HEK293 (cell line): ENCODE results near the gene ATP1A3.

Experiments
- BCL11B ChIP-seq: fragments of 450-650 bp; formaldehyde crosslinking; IDR thresholded peaks from 2 replicates; pipeline ENCODE4 v1.5.1; 2016; ENCODE audit warnings: low read depth, missing biosample characterization, missing genetic modification characterization
- ZBTB17 ChIP-seq: fragments of 450-650 bp; formaldehyde crosslinking; IDR thresholded peaks from 2 replicates; pipeline ENCODE4 v1.5.1; 2016; ENCODE audit warnings: missing biosample characterization, missing genetic modification characterization
- ZBTB21 ChIP-seq: fragments of 450-650 bp; formaldehyde crosslinking; IDR thresholded peaks from 2 replicates; pipeline ENCODE4 v1.5.1; 2017; ENCODE audit warnings: missing biosample characterization, missing genetic modification characterization
- ZBTB48 ChIP-seq: fragments of 450-650 bp; formaldehyde crosslinking; IDR thresholded peaks from 2 replicates; pipeline ENCODE4 v1.5.1; 2016; ENCODE audit warnings: missing biosample characterization, missing genetic modification characterization
- ZFP37 ChIP-seq: fragments of 450-650 bp; formaldehyde crosslinking; IDR thresholded peaks from 2 replicates; pipeline ENCODE4 v1.5.1; 2016; ENCODE audit warnings: missing biosample characterization, missing genetic modification characterization
- ZNF157 ChIP-seq: fragments of 450-650 bp; formaldehyde crosslinking; IDR thresholded peaks from 2 replicates; pipeline ENCODE4 v1.5.1; 2016; ENCODE audit warnings: missing biosample characterization, missing genetic modification characterization
- ZNF248 ChIP-seq: fragments of 450-650 bp; formaldehyde crosslinking; IDR thresholded peaks from 2 replicates; pipeline ENCODE4 v1.5.1; 2017; ENCODE audit warnings: missing biosample characterization, missing genetic modification characterization
- ZNF324 ChIP-seq: fragments of 450-650 bp; formaldehyde crosslinking; IDR thresholded peaks from 2 replicates; pipeline ENCODE4 v1.5.1; 2016; ENCODE audit warnings: missing biosample characterization, missing genetic modification characterization
- ZNF394 ChIP-seq: fragments of 450-650 bp; formaldehyde crosslinking; IDR thresholded peaks from 2 replicates; pipeline ENCODE4 v1.5.1; 2016; ENCODE audit warnings: missing biosample characterization, missing genetic modification characterization, mild to moderate bottlenecking, moderate library complexity, borderline replicate concordance
- ZNF404 ChIP-seq: fragments of 450-650 bp; formaldehyde crosslinking; IDR thresholded peaks from 2 replicates; pipeline ENCODE4 v1.5.1; 2017; ENCODE audit warnings: missing biosample characterization, missing genetic modification characterization
- ZNF416 ChIP-seq: fragments of 450-650 bp; formaldehyde crosslinking; IDR thresholded peaks from 2 replicates; pipeline ENCODE4 v1.5.1; 2016; ENCODE audit warnings: missing biosample characterization, missing genetic modification characterization
- ZNF621 ChIP-seq: fragments of 450-650 bp; formaldehyde crosslinking; IDR thresholded peaks from 2 replicates; pipeline ENCODE4 v1.5.1; 2017; ENCODE audit warnings: missing biosample characterization, missing genetic modification characterization
- ZNF843 ChIP-seq: fragments of 450-650 bp; formaldehyde crosslinking; IDR thresholded peaks from 2 replicates; pipeline ENCODE4 v1.5.1; 2016; ENCODE audit warnings: missing biosample characterization, missing genetic modification characterization
- TF ChIP-seq, protein P1 (sequence below): fragments of 450-650 bp; IDR thresholded peaks from 2 replicates; pipeline ENCODE4 v1.5.1; 2018; ENCODE audit warnings: missing biosample characterization, missing genetic modification characterization
- TF ChIP-seq, protein P2 (sequence below): fragments of 450-650 bp; formaldehyde crosslinking; IDR thresholded peaks from 2 replicates; pipeline ENCODE4 v1.5.1; 2016; ENCODE audit warnings: missing biosample characterization, missing genetic modification characterization
- TF ChIP-seq, protein P3 (sequence below): fragments of 450-650 bp; formaldehyde crosslinking; IDR thresholded peaks from 2 replicates; pipeline ENCODE4 v1.5.1; 2016; ENCODE audit warnings: missing biosample characterization, missing genetic modification characterization
- TF ChIP-seq, protein P4 (sequence below): fragments of 450-650 bp; formaldehyde crosslinking; IDR thresholded peaks from 2 replicates; pipeline ENCODE4 v1.5.1; 2017; ENCODE audit warnings: missing biosample characterization, missing genetic modification characterization
- TF ChIP-seq, protein P5 (sequence below): fragments of 450-650 bp; formaldehyde crosslinking; IDR thresholded peaks from 2 replicates; pipeline ENCODE4 v1.5.1; 2016; ENCODE audit warnings: missing biosample characterization, missing genetic modification characterization
- TF ChIP-seq, protein P6 (sequence below): fragments of 450-650 bp; formaldehyde crosslinking; IDR thresholded peaks from 2 replicates; pipeline ENCODE4 v1.5.1; 2016; ENCODE audit warnings: missing biosample characterization, missing genetic modification characterization
- TF ChIP-seq, protein P7 (sequence below): fragments of 450-650 bp; formaldehyde crosslinking; IDR thresholded peaks from 2 replicates; pipeline ENCODE4 v1.5.1; 2016; ENCODE audit warnings: missing biosample characterization, missing genetic modification characterization
- TF ChIP-seq, protein P8 (sequence below): fragments of 450-650 bp; formaldehyde crosslinking; IDR thresholded peaks from 2 replicates; pipeline ENCODE4 v1.5.1; 2016; ENCODE audit warnings: missing biosample characterization, missing genetic modification characterization

The ATP1A3 gene

DNA sequence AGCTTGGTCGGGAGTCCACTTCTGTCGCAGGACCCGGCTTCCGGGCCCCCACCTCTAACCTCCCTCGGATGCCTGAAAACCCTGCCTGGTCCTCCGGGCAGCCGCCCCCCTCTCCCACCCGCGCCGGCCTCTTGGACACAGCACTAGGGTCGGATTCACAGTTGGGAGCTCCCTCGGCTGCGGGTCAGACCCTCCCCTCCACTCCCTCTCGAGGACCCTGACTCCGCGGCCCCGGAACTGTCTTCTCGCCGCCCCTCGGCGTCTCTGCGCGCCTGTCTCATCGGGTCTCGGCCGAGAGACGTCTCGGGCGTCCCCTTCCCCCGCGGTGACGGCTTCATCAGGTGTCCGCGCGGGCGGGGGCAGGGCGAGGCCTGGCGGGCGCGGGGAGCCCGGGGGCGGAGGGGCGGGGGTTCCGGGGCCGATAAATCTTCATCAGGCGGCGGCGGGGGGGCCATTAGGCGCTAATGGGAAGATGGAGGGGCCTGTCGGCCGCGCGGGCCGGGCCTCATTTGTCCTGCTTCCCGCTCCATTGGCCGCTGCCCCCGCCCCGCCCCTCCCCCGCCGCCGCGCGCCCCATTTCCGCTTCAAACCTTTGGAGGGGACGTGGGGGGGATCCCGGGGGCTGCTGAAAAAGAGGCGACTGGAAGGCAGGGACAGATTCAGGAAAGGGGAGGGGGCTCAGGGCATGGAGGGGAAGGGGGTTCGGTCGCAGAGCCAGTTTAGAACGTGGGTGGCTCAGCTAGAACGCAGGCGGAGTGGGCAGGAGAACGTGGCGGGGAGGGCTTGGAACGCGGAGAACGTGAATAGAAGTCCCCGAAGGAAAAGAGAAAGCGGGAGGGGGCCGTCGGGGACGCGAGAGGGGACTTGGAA lies 53.9 kb downstream of the ATP1A3 start (continued):
- TF ChIP-seq, protein P1, sequence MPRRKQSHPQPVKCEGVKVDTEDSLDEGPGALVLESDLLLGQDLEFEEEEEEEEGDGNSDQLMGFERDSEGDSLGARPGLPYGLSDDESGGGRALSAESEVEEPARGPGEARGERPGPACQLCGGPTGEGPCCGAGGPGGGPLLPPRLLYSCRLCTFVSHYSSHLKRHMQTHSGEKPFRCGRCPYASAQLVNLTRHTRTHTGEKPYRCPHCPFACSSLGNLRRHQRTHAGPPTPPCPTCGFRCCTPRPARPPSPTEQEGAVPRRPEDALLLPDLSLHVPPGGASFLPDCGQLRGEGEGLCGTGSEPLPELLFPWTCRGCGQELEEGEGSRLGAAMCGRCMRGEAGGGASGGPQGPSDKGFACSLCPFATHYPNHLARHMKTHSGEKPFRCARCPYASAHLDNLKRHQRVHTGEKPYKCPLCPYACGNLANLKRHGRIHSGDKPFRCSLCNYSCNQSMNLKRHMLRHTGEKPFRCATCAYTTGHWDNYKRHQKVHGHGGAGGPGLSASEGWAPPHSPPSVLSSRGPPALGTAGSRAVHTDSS, result no peak
- no peak for TF ChIP-seq ZNF157 (tag by site-specific recombination)
- no peak for TF ChIP-seq ZNF248
- peak; percentile 53 for TF ChIP-seq ZBTB48 (tag by site-specific recombination)
- TF ChIP-seq, protein P2, sequence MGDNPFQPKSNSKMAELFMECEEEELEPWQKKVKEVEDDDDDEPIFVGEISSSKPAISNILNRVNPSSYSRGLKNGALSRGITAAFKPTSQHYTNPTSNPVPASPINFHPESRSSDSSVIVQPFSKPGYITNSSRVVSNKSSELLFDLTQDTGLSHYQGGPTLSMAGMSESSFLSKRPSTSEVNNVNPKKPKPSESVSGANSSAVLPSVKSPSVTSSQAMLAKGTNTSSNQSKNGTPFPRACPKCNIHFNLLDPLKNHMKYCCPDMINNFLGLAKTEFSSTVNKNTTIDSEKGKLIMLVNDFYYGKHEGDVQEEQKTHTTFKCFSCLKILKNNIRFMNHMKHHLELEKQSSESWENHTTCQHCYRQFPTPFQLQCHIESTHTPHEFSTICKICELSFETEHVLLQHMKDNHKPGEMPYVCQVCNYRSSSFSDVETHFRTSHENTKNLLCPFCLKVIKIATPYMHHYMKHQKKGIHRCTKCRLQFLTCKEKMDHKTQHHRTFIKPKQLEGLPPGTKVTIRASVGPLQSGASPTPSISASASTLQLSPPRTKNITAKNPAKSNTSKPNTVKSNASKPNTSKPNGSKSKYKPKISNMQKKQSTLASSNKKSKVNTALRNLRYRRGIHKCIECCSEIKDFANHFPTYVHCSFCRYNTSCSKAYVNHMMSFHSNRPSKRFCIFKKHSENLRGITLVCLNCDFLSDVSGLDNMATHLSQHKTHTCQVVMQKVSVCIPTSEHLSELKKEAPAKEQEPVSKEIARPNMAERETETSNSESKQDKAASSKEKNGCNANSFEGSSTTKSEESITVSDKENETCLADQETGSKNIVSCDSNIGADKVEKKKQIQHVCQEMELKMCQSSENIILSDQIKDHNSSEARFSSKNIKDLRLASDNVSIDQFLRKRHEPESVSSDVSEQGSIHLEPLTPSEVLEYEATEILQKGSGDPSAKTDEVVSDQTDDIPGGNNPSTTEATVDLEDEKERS (tag by site-specific recombination), result 0 out of 2 replicates have a peak, but pooled peaks have one; percentile 26
- TF ChIP-seq, protein P3, sequence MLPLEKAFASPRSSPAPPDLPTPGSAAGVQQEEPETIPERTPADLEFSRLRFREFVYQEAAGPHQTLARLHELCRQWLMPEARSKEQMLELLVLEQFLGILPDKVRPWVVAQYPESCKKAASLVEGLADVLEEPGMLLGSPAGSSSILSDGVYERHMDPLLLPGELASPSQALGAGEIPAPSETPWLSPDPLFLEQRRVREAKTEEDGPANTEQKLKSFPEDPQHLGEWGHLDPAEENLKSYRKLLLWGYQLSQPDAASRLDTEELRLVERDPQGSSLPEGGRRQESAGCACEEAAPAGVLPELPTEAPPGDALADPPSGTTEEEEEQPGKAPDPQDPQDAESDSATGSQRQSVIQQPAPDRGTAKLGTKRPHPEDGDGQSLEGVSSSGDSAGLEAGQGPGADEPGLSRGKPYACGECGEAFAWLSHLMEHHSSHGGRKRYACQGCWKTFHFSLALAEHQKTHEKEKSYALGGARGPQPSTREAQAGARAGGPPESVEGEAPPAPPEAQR, result no peak
- TF ChIP-seq, protein P4, sequence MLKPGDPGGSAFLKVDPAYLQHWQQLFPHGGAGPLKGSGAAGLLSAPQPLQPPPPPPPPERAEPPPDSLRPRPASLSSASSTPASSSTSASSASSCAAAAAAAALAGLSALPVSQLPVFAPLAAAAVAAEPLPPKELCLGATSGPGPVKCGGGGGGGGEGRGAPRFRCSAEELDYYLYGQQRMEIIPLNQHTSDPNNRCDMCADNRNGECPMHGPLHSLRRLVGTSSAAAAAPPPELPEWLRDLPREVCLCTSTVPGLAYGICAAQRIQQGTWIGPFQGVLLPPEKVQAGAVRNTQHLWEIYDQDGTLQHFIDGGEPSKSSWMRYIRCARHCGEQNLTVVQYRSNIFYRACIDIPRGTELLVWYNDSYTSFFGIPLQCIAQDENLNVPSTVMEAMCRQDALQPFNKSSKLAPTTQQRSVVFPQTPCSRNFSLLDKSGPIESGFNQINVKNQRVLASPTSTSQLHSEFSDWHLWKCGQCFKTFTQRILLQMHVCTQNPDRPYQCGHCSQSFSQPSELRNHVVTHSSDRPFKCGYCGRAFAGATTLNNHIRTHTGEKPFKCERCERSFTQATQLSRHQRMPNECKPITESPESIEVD (tag by site-specific recombination), result no peak
- TF ChIP-seq, protein P5, sequence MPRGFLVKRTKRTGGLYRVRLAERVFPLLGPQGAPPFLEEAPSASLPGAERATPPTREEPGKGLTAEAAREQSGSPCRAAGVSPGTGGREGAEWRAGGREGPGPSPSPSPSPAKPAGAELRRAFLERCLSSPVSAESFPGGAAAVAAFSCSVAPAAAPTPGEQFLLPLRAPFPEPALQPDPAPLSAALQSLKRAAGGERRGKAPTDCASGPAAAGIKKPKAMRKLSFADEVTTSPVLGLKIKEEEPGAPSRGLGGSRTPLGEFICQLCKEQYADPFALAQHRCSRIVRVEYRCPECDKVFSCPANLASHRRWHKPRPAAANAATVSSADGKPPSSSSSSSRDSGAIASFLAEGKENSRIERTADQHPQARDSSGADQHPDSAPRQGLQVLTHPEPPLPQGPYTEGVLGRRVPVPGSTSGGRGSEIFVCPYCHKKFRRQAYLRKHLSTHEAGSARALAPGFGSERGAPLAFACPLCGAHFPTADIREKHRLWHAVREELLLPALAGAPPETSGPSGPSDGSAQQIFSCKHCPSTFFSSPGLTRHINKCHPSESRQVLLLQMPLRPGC (tag by site-specific recombination), result no peak
- TF ChIP-seq ZNF324 (tag by site-specific recombination), result no peak
- TF ChIP-seq, protein P6, sequence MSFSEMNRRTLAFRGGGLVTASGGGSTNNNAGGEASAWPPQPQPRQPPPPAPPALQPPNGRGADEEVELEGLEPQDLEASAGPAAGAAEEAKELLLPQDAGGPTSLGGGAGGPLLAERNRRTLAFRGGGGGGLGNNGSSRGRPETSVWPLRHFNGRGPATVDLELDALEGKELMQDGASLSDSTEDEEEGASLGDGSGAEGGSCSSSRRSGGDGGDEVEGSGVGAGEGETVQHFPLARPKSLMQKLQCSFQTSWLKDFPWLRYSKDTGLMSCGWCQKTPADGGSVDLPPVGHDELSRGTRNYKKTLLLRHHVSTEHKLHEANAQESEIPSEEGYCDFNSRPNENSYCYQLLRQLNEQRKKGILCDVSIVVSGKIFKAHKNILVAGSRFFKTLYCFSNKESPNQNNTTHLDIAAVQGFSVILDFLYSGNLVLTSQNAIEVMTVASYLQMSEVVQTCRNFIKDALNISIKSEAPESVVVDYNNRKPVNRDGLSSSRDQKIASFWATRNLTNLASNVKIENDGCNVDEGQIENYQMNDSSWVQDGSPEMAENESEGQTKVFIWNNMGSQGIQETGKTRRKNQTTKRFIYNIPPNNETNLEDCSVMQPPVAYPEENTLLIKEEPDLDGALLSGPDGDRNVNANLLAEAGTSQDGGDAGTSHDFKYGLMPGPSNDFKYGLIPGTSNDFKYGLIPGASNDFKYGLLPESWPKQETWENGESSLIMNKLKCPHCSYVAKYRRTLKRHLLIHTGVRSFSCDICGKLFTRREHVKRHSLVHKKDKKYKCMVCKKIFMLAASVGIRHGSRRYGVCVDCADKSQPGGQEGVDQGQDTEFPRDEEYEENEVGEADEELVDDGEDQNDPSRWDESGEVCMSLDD (tag by site-specific recombination), result peak; percentile 89
- no peak for TF ChIP-seq ZNF404 (tag by site-specific recombination)
- TF ChIP-seq, protein P7, sequence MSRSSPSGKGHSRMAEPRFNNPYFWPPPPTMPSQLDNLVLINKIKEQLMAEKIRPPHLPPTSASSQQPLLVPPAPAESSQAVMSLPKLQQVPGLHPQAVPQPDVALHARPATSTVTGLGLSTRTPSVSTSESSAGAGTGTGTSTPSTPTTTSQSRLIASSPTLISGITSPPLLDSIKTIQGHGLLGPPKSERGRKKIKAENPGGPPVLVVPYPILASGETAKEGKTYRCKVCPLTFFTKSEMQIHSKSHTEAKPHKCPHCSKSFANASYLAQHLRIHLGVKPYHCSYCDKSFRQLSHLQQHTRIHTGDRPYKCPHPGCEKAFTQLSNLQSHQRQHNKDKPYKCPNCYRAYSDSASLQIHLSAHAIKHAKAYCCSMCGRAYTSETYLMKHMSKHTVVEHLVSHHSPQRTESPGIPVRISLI (tag by site-specific recombination), result no peak
- TF ChIP-seq ZNF394, result no peak
- peak; percentile 84; the same call in 1 of the 2 replicates for TF ChIP-seq BCL11B (tag by site-specific recombination)
- no peak for TF ChIP-seq ZFP37
- TF ChIP-seq, protein P8, sequence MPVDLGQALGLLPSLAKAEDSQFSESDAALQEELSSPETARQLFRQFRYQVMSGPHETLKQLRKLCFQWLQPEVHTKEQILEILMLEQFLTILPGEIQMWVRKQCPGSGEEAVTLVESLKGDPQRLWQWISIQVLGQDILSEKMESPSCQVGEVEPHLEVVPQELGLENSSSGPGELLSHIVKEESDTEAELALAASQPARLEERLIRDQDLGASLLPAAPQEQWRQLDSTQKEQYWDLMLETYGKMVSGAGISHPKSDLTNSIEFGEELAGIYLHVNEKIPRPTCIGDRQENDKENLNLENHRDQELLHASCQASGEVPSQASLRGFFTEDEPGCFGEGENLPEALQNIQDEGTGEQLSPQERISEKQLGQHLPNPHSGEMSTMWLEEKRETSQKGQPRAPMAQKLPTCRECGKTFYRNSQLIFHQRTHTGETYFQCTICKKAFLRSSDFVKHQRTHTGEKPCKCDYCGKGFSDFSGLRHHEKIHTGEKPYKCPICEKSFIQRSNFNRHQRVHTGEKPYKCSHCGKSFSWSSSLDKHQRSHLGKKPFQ (tag by site-specific recombination), result no peak
- TF ChIP-seq ZNF621, result no peak
- TF ChIP-seq ZBTB17, result 0 out of 2 replicates have a peak, but pooled peaks have one; percentile 23
- no peak for TF ChIP-seq ZBTB21 (tag by site-specific recombination)
- no peak for TF ChIP-seq ZNF843 (tag by site-specific recombination)
- no peak for TF ChIP-seq ZNF416 (tag by site-specific recombination)
